Sciatic nerve (tissue), 2 donors: ENCODE measurements around the gene COL21A1. TPM values are rescaled to one million over a fixed set of nuclear protein-coding genes. Genes with fewer than 3 reads are reported as not detected.
"Not testable (repeated sequence)": the region's sequence is repeated elsewhere in the genome, so short reads cannot be mapped to it uniquely, and the experiment has no call there.

Source experiments
- ATAC-seq: fragments of 200-7000 bp; cut with Tn5 transposase; one replicate; pipeline ENCODE4 v1.9.1; 2020; ENCODE audit warnings: mild to moderate bottlenecking, moderate library complexity
- DNase-seq: peaks from one replicate; pipeline ENCODE4 v3.0.0-alpha.2; 2020; ENCODE audit warnings: low spot score
- intact Hi-C: fragments of 100-400 bp; cut with DNase I; formaldehyde crosslinking; loops from one replicate; pipeline ENCODE4 v1.14.2; 2022
- total RNA-seq: library from RNA; stranded (reverse); fragmentation: NEBNext Ultra II Directional; extraction: Animal tissue kit (Norgen Biotek cat#: 25700); gene quantifications from one replicate; pipeline ENCODE4 v1.2.1, GENCODE V29; 2021
- donor health status: DM: no; HTN: no; CAD: no.
- donor health status: DM: no; HTN: no; CAD: no.

Gene COL21A1
- total RNA-seq, 1 donor from 2014 or later: 31.4 TPM

GRCh38 chr6:56037601-56038000, 209.8 kb downstream of the COL21A1 start:
- DNase-seq: no peak
- peak; percentile 39 for ATAC-seq
- intact Hi-C loops: no loop called here

- intact Hi-C loops: no loop called here
- ATAC-seq (no peak), DNase-seq (no peak)
These were observed 210.3 kb downstream of the COL21A1 start for GRCh38 chr6:56036916-56037600.

GRCh38 chr6:56033401-56033800, 214.0 kb downstream of the COL21A1 start:
- intact Hi-C loops: no loop called here
- no peak for DNase-seq
- no peak for ATAC-seq

- DNase-seq (no peak), ATAC-seq (no peak)
- intact Hi-C loops: no loop called here
These were observed 214.6 kb downstream of the COL21A1 start for GRCh38 chr6:56032715-56033260.

GRCh38 chr6:56027865-56028264, 219.5 kb downstream of the COL21A1 start:
- ATAC-seq (no peak), DNase-seq (no peak)
- intact Hi-C loops: no loop called here

- no peak for DNase-seq
- ATAC-seq: no peak
- intact Hi-C loops: no loop called here
These were observed 220.8 kb downstream of the COL21A1 start for GRCh38 chr6:56026455-56027180.

GRCh38 chr6:56025795-56026194, 221.6 kb downstream of the COL21A1 start:
- ATAC-seq: no peak

GRCh38 chr6:56024931-56025330, 222.4 kb downstream of the COL21A1 start:
- ATAC-seq (no peak), DNase-seq (no peak)
- intact Hi-C loops: no loop called here

More at GRCh38 chr6:56025795-56026194, 221.6 kb downstream of the COL21A1 start:
- intact Hi-C loops: no loop called here
- DNase-seq: no peak

GRCh38 chr6:56023829-56024228, 223.6 kb downstream of the COL21A1 start:
- DNase-seq (no peak), ATAC-seq (no peak)
- intact Hi-C loops: no loop called here

- DNase-seq: no peak
- intact Hi-C loops: no loop called here
- no peak for ATAC-seq
These were observed 224.7 kb downstream of the COL21A1 start for GRCh38 chr6:56022678-56023077.

GRCh38 chr6:56021943-56022342, 225.4 kb downstream of the COL21A1 start:
- ATAC-seq: no peak
- DNase-seq: no peak
- intact Hi-C loops: no loop called here

- DNase-seq (no peak), ATAC-seq (no peak)
- intact Hi-C loops: no loop called here
These were observed 227.4 kb downstream of the COL21A1 start for GRCh38 chr6:56019973-56020372.

- ATAC-seq (no peak), DNase-seq (no peak)
- intact Hi-C loops: no loop called here
These were observed 230.2 kb downstream of the COL21A1 start for GRCh38 chr6:56017198-56017597.

- DNase-seq: peak; percentile 57
- ATAC-seq, intact Hi-C loops: not testable (repeated sequence)
These were observed 233.3 kb downstream of the COL21A1 start for GRCh38 chr6:56014039-56014438.

- DNase-seq (no peak), ATAC-seq (no peak)
- intact Hi-C loops: no loop called here
These were observed 237.7 kb downstream of the COL21A1 start for GRCh38 chr6:56009636-56010035.
